ENCODE results near the gene ADAT1.

The ADAT1 gene

GRCh38 chr16:75648265-75649076 is 25.4 kb upstream of the ADAT1 start:
- no peak for TF ChIP-seq CTCF (IDR thresholded peaks at IDR 0.05; ENCODE audit: insufficient read depth, missing control alignments)
- DNase-seq (ENCODE audit: insufficient read length, low spot score) = no peak
- FAIRE-seq = no peak

GRCh38 chr16:75647492-75648264 is 24.6 kb upstream of the ADAT1 start, which contains the start of the genes KARS1 and TERF2IP:
TSS of gene KARS1 (minus strand) at chr16:75647665. CDS start at chr16:75647639, 26 bp downstream.
TSS of gene TERF2IP (plus strand) at chr16:75647773. CDS start at chr16:75647883, 110 bp downstream.
- DNase-seq (ENCODE audit: insufficient read length, low spot score) (peak; percentile 37), FAIRE-seq (no peak)
- TF ChIP-seq CTCF (IDR thresholded peaks at IDR 0.05; ENCODE audit: insufficient read depth, missing control alignments) = no peak

- TF ChIP-seq CTCF (IDR thresholded peaks at IDR 0.05; ENCODE audit: insufficient read depth, missing control alignments) = no peak
- DNase-seq (ENCODE audit: insufficient read length, low spot score) (no peak), FAIRE-seq (no peak)
Observed at GRCh38 chr16:75647112-75647491, 24.0 kb upstream of the ADAT1 start.

GRCh38 chr16:75644240-75645012 is 21.3 kb upstream of the ADAT1 start:
- TF ChIP-seq CTCF (IDR thresholded peaks at IDR 0.05; ENCODE audit: insufficient read depth, missing control alignments) = no peak
- DNase-seq (ENCODE audit: insufficient read length, low spot score) (no peak), FAIRE-seq (no peak)

GRCh38 chr16:75640598-75640997 is 17.5 kb upstream of the ADAT1 start:
- FAIRE-seq (no peak), DNase-seq (ENCODE audit: insufficient read length, low spot score) (no peak)
- TF ChIP-seq CTCF (IDR thresholded peaks at IDR 0.05; ENCODE audit: insufficient read depth, missing control alignments) = no peak

- FAIRE-seq = no peak
- TF ChIP-seq CTCF (IDR thresholded peaks at IDR 0.05; ENCODE audit: insufficient read depth, missing control alignments) = no peak
- DNase-seq (ENCODE audit: insufficient read length, low spot score) = no peak
Observed at GRCh38 chr16:75635036-75635435, 12.0 kb upstream of the ADAT1 start.
